Colonic mucosa (tissue), 4 donors: ENCODE results near the gene DTNBP1. TPM values are rescaled to one million over a fixed set of nuclear protein-coding genes. Genes with fewer than 3 reads are reported as not detected.

Experiments used
- DNase-seq: peaks from one replicate; pipeline ENCODE4 v3.0.0-alpha.2; 2020
- H3K27ac ChIP-seq: fragments of 200-600 bp; one replicate; pipeline ENCODE4 v1.8.0; 2021
- H3K27me3 ChIP-seq: fragments of 200-600 bp; one replicate; pipeline ENCODE4 v1.8.0; 2021
- H3K36me3 ChIP-seq: fragments of 200-600 bp; one replicate; pipeline ENCODE4 v1.8.0; 2021
- H3K4me1 ChIP-seq: fragments of 200-600 bp; one replicate; pipeline ENCODE4 v1.8.0; 2021; ENCODE audit warnings: mild to moderate bottlenecking
- H3K4me3 ChIP-seq: fragments of 200-600 bp; one replicate; pipeline ENCODE4 v1.8.0; 2021
- H3K9ac ChIP-seq, 2 donors: one replicate each; pipeline ENCODE4 v1.7.0; 2013; ENCODE audit warnings: control low read depth in 2 of 2, low read depth in 2 of 2, low read length in 2 of 2
- H3K9me3 ChIP-seq: fragments of 200-600 bp; one replicate; pipeline ENCODE4 v1.8.0; 2021
- CTCF ChIP-seq: fragments of 200-600 bp; IDR thresholded peaks from one replicate; pipeline ENCODE4 v1.8.0; 2022; ENCODE audit warnings: antibody characterized with exemption, mild to moderate bottlenecking
- intact Hi-C: fragments of 100-400 bp; cut with DNase I; formaldehyde crosslinking; loops from one replicate; pipeline ENCODE4 v1.14.1; 2022
- total RNA-seq, 2 donors: library from RNA; stranded (reverse); fragmentation: NEBNext Ultra II Directional in 1 of 2; extraction: Animal tissue kit (Norgen Biotek cat#: 25700) in 1 of 2; gene quantifications; one replicate each; pipeline ENCODE4 v1.2.1, GENCODE V29; 2021
- donor health status: healthy.
- donor health status: DM: no; HTN: no; CAD: no.
- donor health status: DM: no; HTN: no; CAD: no.

DTNBP1 gene
- total RNA-seq, 2 donors from 2014 or later = 17.4 to 22.0 TPM

- H3K4me1 ChIP-seq = no peaks in the 10 kb centered on the region
- H3K9ac ChIP-seq = no peak overlapping the region
- no peak overlapping the region for H3K4me3 ChIP-seq
- no peaks in the 10 kb centered on the region for H3K9me3 ChIP-seq
- intact Hi-C loops = no loop called here
- DNase-seq = no peak
- no peaks in the 10 kb centered on the region for H3K27me3 ChIP-seq
- no peak overlapping the region for H3K27ac ChIP-seq
- H3K36me3 ChIP-seq = no peaks in the 10 kb centered on the region
- no peak for TF ChIP-seq CTCF
These were observed 134.8 kb downstream of the DTNBP1 start for GRCh38 chr6:15527838-15528617.

- DNase-seq = no peak
- no peaks in the 10 kb centered on the region for H3K9me3 ChIP-seq
- H3K9ac ChIP-seq = no peak overlapping the region
- H3K36me3 ChIP-seq = no peaks in the 10 kb centered on the region
- no peaks in the 10 kb centered on the region for H3K4me1 ChIP-seq
- intact Hi-C loops = no loop called here
- H3K27ac ChIP-seq = no peak overlapping the region
- TF ChIP-seq CTCF = no peak
- no peak overlapping the region for H3K4me3 ChIP-seq
- H3K27me3 ChIP-seq = no peaks in the 10 kb centered on the region
These were observed 136.6 kb downstream of the DTNBP1 start for GRCh38 chr6:15526212-15526701.

GRCh38 chr6:15524861-15525401 is 137.9 kb downstream of the DTNBP1 start:
- H3K36me3 ChIP-seq = no peaks in the 10 kb centered on the region

GRCh38 chr6:15523679-15524630 is 138.9 kb downstream of the DTNBP1 start:
- intact Hi-C loops = no loop called here
- no peaks in the 10 kb centered on the region for H3K36me3 ChIP-seq
- H3K9ac ChIP-seq = no peak overlapping the region
- H3K4me1 ChIP-seq = no peaks in the 10 kb centered on the region
- H3K9me3 ChIP-seq = no peaks in the 10 kb centered on the region
- no peaks in the 10 kb centered on the region for H3K27me3 ChIP-seq
- no peak overlapping the region for H3K4me3 ChIP-seq
- no peak overlapping the region for H3K27ac ChIP-seq
- TF ChIP-seq CTCF = no peak
- no peak for DNase-seq

More at GRCh38 chr6:15524861-15525401, 137.9 kb downstream of the DTNBP1 start:
- Histone ChIP-seq H3K9ac (no peak overlapping the region), H3K4me3 (no peak overlapping the region), H3K4me1 (no peaks in the 10 kb centered on the region), H3K27me3 (no peaks in the 10 kb centered on the region), H3K9me3 (no peaks in the 10 kb centered on the region), H3K27ac (no peak overlapping the region)
- intact Hi-C loops = no loop called here
- no peak for DNase-seq
- no peak for TF ChIP-seq CTCF

- intact Hi-C loops = no loop called here
- Histone ChIP-seq H3K4me3 (no peak overlapping the region), H3K36me3 (no peaks in the 10 kb centered on the region), H3K27ac (no peak overlapping the region), H3K27me3 (no peaks in the 10 kb centered on the region), H3K4me1 (no peaks in the 10 kb centered on the region), H3K9ac (no peak overlapping the region), H3K9me3 (no peaks in the 10 kb centered on the region)
- TF ChIP-seq CTCF = no peak
- no peak for DNase-seq
These were observed 139.8 kb downstream of the DTNBP1 start for GRCh38 chr6:15522856-15523529.
